NCI-H2029 (cell line): ENCODE results near the gene HSPBAP1.
"Not testable (repeated sequence)": the region's sequence is repeated elsewhere in the genome, so short reads cannot be mapped to it uniquely, and the experiment has no call there.

Experiments
- DNase-seq: peaks from one replicate; lab custom pipeline; 2025; lab: John Stamatoyannopoulos, UW

HSPBAP1 gene

GRCh38 chr3:122732682-122733525 is 60.7 kb downstream of the HSPBAP1 start:
- not testable (repeated sequence) for DNase-seq

GRCh38 chr3:122730240-122730639 is 63.4 kb downstream of the HSPBAP1 start:
- no peak for DNase-seq

GRCh38 chr3:122728756-122729514 is 64.7 kb downstream of the HSPBAP1 start:
- no peak for DNase-seq

GRCh38 chr3:122728186-122728585 is 65.4 kb downstream of the HSPBAP1 start:
- no peak for DNase-seq

- no peak for DNase-seq
Measured at GRCh38 chr3:122727766-122728165, 65.9 kb downstream of the HSPBAP1 start.

- no peak for DNase-seq
Measured at GRCh38 chr3:122727294-122727693, 66.3 kb downstream of the HSPBAP1 start.

- no peak for DNase-seq
Measured at GRCh38 chr3:122725106-122725505, 68.5 kb downstream of the HSPBAP1 start.

GRCh38 chr3:122719273-122719921 is 74.2 kb downstream of the HSPBAP1 start:
- DNase-seq, result no peak

- no peak for DNase-seq
Measured at GRCh38 chr3:122716667-122717066, 77.0 kb downstream of the HSPBAP1 start.

GRCh38 chr3:122714273-122714672 is 79.4 kb downstream of the HSPBAP1 start:
- DNase-seq, result no peak

- not testable (repeated sequence) for DNase-seq
Measured at GRCh38 chr3:122710616-122711251, 82.9 kb downstream of the HSPBAP1 start.

- DNase-seq, result no peak
Measured at GRCh38 chr3:122705379-122705778, 88.3 kb downstream of the HSPBAP1 start.

GRCh38 chr3:122700193-122700592 is 93.4 kb downstream of the HSPBAP1 start:
- no peak for DNase-seq

- DNase-seq, result no peak
Measured at GRCh38 chr3:122697952-122698620, 95.5 kb downstream of the HSPBAP1 start.

GRCh38 chr3:122695927-122696561 is 97.6 kb downstream of the HSPBAP1 start:
- DNase-seq, result no peak

- no peak for DNase-seq
Measured at GRCh38 chr3:122694966-122695365, 98.7 kb downstream of the HSPBAP1 start.

- no peak for DNase-seq
Measured at GRCh38 chr3:122692674-122693073, 101.0 kb downstream of the HSPBAP1 start.

- DNase-seq, result no peak
Measured at GRCh38 chr3:122691195-122691594, 102.4 kb downstream of the HSPBAP1 start.

GRCh38 chr3:122690096-122690495 is 103.5 kb downstream of the HSPBAP1 start:
- DNase-seq, result no peak
